GM18870 (cell line): Measurements from ENCODE around the gene OLFML2B.

ENCODE experiments used
- ATAC-seq: cut with Tn5 transposase; IDR thresholded peaks from one replicate; pipeline ENCODE4 v1.9.1; 2021; ENCODE audit warnings: moderate library complexity; ENCODE audit not compliant: unreplicated experiment

The OLFML2B gene

GRCh38 chr1:161949548-161949947 is 74.1 kb downstream of the OLFML2B start:
- ATAC-seq: no peak

GRCh38 chr1:161948435-161948834 is 75.2 kb downstream of the OLFML2B start:
- ATAC-seq: no peak

DNA sequence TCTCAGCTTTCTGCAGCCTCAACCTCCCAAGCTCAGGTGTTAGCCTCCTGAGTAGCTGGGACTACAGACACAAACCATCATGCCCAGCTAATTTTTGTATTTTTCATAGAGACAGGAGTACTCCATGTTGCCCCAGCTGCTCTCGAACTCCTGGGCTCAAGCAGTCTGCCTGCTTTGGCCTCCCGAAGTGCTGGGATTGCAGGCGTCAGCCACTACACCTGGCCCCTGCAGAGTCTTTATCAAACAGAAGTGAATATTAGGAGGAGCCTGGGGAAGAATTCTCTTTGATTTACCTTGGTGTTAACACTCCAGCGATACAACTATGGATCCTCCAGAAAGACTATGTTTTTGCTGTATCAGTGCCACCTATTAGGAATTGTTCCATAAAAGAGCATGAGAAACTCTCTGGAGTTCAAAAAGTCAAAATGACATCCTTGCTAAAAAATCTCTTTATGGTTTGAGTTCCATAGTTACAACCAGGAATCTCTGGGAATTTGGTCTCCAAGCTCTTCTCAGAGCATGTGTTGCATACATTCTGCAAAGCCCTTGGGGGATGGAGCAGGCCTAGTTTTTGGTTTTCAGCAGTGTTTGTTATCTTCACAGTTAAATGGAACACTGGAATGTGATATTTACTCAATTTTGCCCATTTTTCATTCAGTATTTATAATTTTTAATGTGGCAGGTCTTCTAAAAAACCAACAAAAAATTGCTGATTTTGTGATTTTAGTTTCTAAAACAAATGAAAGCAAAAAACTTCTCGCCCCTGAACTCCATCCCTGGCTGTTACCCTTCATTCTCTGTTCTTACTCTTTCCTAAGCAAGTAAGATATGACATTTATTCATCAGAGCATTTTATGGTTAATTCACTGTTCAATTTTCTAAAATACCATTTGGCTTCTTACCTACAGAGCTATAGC is 77.3 kb downstream of the OLFML2B start:
- ATAC-seq: no peak

- no peak for ATAC-seq
Observed at GRCh38 chr1:161945306-161946060, 78.2 kb downstream of the OLFML2B start.

DNA sequence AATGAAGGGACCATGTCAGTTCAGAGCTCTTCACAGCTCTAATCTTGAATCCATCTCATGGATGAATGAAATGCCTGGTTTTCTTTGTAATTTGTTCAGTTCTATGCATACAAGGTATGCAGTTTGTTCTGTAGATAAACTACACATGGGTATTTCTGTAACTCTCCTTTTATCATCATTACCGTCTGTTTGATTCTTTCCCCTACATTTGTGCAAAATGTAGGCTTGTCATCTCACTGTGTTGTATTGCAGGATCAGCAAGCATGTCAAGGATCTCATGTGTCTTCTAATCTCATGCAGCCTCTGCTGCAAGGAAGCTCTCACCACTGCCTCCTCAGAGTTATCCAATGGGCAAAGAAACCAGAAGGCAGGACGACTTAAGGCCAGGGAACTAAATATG is 79.3 kb downstream of the OLFML2B start:
- ATAC-seq: no peak

- ATAC-seq: no peak
Observed at GRCh38 chr1:161943737-161944136, 79.9 kb downstream of the OLFML2B start.

DNA sequence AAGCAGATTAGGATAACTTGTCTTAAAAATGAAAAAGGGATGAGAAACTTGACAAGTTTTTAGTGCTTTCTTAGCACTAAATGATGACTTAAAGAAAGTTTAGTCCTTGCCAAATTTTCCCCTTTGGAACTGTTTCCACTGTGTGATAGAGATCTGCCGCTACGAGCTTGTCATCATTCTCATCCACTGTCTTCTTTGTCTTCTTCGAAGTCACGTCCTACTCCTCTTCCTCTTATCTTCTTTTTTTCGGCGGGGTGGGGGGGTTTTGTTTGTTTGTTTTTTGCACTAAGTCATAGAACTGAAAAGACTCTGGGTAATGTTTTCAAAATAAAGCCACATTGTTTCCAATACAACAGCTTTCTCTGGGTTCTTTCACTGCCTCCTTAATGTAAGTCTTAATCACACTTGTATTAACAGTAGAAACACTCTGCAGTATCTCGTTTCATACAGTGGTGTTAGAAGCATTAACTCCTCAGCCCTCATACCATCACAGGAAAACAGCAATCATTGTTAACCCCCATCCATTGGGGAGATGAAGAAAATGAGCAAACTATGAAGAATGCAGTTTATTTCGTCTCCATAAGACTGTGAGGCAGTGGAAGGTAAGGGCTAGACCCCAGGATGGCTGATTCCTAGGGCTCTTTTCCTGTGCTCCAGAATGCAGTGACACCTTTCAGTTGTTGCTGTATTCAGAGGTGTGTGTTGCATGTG is 81.8 kb downstream of the OLFML2B start:
- ATAC-seq: no peak

DNA sequence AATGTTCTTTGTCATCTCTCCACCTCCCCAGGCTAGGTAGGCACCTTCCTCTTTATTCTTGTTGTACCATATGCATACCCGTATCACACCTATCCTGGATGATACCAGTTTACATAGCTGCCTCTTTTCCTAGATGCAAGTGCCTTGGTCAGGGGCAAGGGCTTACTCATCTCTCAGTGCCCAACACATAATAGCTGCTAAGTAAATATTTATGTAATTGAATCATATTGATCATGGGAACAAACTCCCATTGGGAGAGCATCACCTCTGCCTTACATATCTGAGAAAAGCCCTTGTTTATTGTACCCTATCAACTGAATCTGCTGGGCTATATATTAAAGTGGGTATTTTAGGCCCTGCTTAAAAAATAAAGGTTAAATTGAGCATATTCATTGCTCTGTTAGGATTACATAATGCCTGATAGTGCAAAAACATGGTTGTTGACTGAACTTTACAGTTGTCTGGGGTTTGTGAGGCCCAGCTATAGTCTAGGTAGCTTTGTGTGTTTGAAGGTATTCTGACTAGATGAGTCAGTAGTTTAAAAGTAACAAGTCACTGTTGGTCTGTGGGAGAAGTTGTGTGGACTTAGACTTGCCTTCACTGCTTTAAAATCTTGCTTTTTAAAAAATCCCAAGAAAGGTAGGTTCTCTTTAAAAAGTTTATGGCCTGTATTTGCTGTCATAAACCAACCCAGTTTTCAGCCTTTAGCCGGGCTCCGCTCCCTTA is 82.6 kb downstream of the OLFML2B start:
- ATAC-seq: no peak

GRCh38 chr1:161936786-161937185 is 86.9 kb downstream of the OLFML2B start:
- ATAC-seq: no peak

- ATAC-seq: no peak
Observed at GRCh38 chr1:161935264-161935663, 88.4 kb downstream of the OLFML2B start.

GRCh38 chr1:161933592-161934588 is 89.8 kb downstream of the OLFML2B start:
- ATAC-seq: no peak
